Mesenteric fat pad (tissue), 1 donor: ENCODE data around the gene CNR1. TPM values are rescaled to one million over a fixed set of nuclear protein-coding genes. Genes with fewer than 3 reads are reported as not detected.

Experiments
- total RNA-seq: library from RNA; stranded (reverse); fragmentation: NEBNext Ultra II Directional; extraction: Animal tissue kit (Norgen Biotek cat#: 25700); gene quantifications from one replicate; pipeline ENCODE4 v1.2.1, GENCODE V29; 2021
- donor health status: DM: yes; HTN: yes; CAD: no.

The CNR1 gene
- total RNA-seq, 1 donor from 2014 or later, result 16.7 TPM

Other genes starting within 250 kb of the CNR1 start
- gene SPACA1, start 118.5 kb downstream of the CNR1 start, total RNA-seq, result not detected